Nephron (organoid): Measurements from ENCODE around the gene ATP13A2.

ENCODE experiments used
- H3K27ac Mint-ChIP-seq, 3 experiments: 2 replicates each; pipeline ENCODE4 v1.8.0; 2020; ENCODE audit warnings: mixed read lengths in 3 of 3, mild to moderate bottlenecking in 2 of 3, moderate library complexity in 1 of 3
- H3K27me3 Mint-ChIP-seq: 2 replicates; pipeline ENCODE4 v1.8.0; 2021; ENCODE audit warnings: low read depth, mild to moderate bottlenecking, moderate library complexity, mixed read lengths
- H3K36me3 Mint-ChIP-seq: 2 replicates; pipeline ENCODE4 v1.8.0; 2020; ENCODE audit warnings: low read depth, mixed read lengths
- H3K4me1 Mint-ChIP-seq: 2 replicates; pipeline ENCODE4 v1.8.0; 2020; ENCODE audit warnings: mixed read lengths
- H3K4me3 Mint-ChIP-seq, 3 experiments: 2 replicates each; pipeline ENCODE4 v1.8.0; 2020; ENCODE audit warnings: mild to moderate bottlenecking in 3 of 3, mixed read lengths in 3 of 3, moderate library complexity in 2 of 3
- H3K9me3 Mint-ChIP-seq: 2 replicates; pipeline ENCODE4 v1.8.0; 2020; ENCODE audit warnings: mixed read lengths
- CTCF ChIP-seq, 3 experiments: fragments of 200-600 bp; sonication (generic); IDR thresholded peaks; one replicate each; pipeline ENCODE4 v1.5.0; 2021; ENCODE audit warnings: antibody characterized with exemption in 3 of 3; ENCODE audit not compliant: unreplicated experiment in 3 of 3

ATP13A2 gene

GRCh38 chr1:17011439-17012307, at the start of gene ATP13A2:
ATP13A2 (minus strand) TSS chr1:17011928; CDS start chr1:17011738, 190 bp downstream.
- Mint-ChIP-seq H3K4me1 (peaks cover 5% of the 10 kb centered on the region), H3K27me3 (no peaks in the 10 kb centered on the region), H3K36me3 (peaks cover 4% of the 10 kb centered on the region), H3K4me3 (peak within 1 kb of the TSS; percentile 88 to 94 (median 91)), H3K27ac (peak within 1 kb of the TSS in 1 of 3 experiments; percentile 70), H3K9me3 (no peaks in the 10 kb centered on the region)
- TF ChIP-seq CTCF (IDR thresholded peaks at IDR 0.05; ENCODE audit: unreplicated experiment in 3 of 3): no peak

GRCh38 chr1:17061486-17061885, 49.8 kb upstream of the ATP13A2 start:
- TF ChIP-seq CTCF (IDR thresholded peaks at IDR 0.05; ENCODE audit: unreplicated experiment in 3 of 3): no peak
- Mint-ChIP-seq H3K4me3 (no peak overlapping the region), H3K27ac (peak overlapping the region in 1 of 3 experiments; percentile 28), H3K27me3 (peaks cover 9% of the 10 kb centered on the region), H3K36me3 (no peaks in the 10 kb centered on the region), H3K9me3 (peaks cover 4% of the 10 kb centered on the region), H3K4me1 (peaks cover 32% of the 10 kb centered on the region)

- H3K27ac Mint-ChIP-seq: peak overlapping the region in 2 of 3 experiments; percentile 7 to 29
- peaks cover 9% of the 10 kb centered on the region for H3K27me3 Mint-ChIP-seq
- TF ChIP-seq CTCF (IDR thresholded peaks at IDR 0.05; ENCODE audit: unreplicated experiment in 3 of 3): no peak
- no peak overlapping the region for H3K4me3 Mint-ChIP-seq
- H3K4me1 Mint-ChIP-seq: peaks cover 44% of the 10 kb centered on the region
- peaks cover 4% of the 10 kb centered on the region for H3K9me3 Mint-ChIP-seq
- no peaks in the 10 kb centered on the region for H3K36me3 Mint-ChIP-seq
These were observed 48.6 kb upstream of the ATP13A2 start for GRCh38 chr1:17060306-17060749.

- Mint-ChIP-seq H3K27ac (peak overlapping the region in 2 of 3 experiments; percentile 7 to 29), H3K36me3 (no peaks in the 10 kb centered on the region), H3K9me3 (peaks cover 4% of the 10 kb centered on the region), H3K4me1 (peaks cover 45% of the 10 kb centered on the region), H3K27me3 (peaks cover 9% of the 10 kb centered on the region), H3K4me3 (peak overlapping the region in 1 of 3 experiments; percentile 25)
- TF ChIP-seq CTCF (IDR thresholded peaks at IDR 0.05; ENCODE audit: unreplicated experiment in 3 of 3): peak; percentile 73 to 76 (median 74)
These were observed 47.9 kb upstream of the ATP13A2 start for GRCh38 chr1:17059391-17060305.

- H3K4me1 Mint-ChIP-seq: peaks cover 50% of the 10 kb centered on the region
These were observed 44.8 kb upstream of the ATP13A2 start for GRCh38 chr1:17056551-17056950.

More at GRCh38 chr1:17056551-17056950, 44.8 kb upstream of the ATP13A2 start:
- peaks cover 12% of the 10 kb centered on the region for H3K27me3 Mint-ChIP-seq
- H3K36me3 Mint-ChIP-seq: no peaks in the 10 kb centered on the region
- no peaks in the 10 kb centered on the region for H3K9me3 Mint-ChIP-seq
- peak overlapping the region in 2 of 3 experiments; percentile 19 to 67 for H3K4me3 Mint-ChIP-seq
- peak overlapping the region; percentile 61 to 77 (median 63) for H3K27ac Mint-ChIP-seq
- TF ChIP-seq CTCF (IDR thresholded peaks at IDR 0.05; ENCODE audit: unreplicated experiment in 3 of 3): no peak
